HCT116 (cell line): Measurements from ENCODE around the gene CEP152. TPM values are rescaled to one million over a fixed set of nuclear protein-coding genes. Genes with fewer than 3 reads are reported as not detected.

Source experiments
- ATAC-seq: fragments of 200-7000 bp; cut with Tn5 transposase; 2 replicates; pipeline ENCODE4 v1.9.1; 2020; ENCODE audit warnings: mild to moderate bottlenecking, moderate library complexity
- BruUV-seq: library from RNA; stranded (reverse); fragments of 400-500 nt; replicated peaks from 2 replicates; lab custom pipeline; 2021; lab: Mats Ljungman, UMichigan
- CTCF ChIA-PET: fragments of 300-600 bp; sonication (Branson Sonifier 250); formaldehyde crosslinking; loops from one replicate; lab custom pipeline; 2021; ENCODE audit warnings: antibody characterized with exemption; lab: Charles Lee
- POLR2A ChIA-PET: fragments of 300-600, 350-600 bp; sonication (Branson Sonifier 250); formaldehyde crosslinking; loops from one replicate; lab custom pipeline; 2021; ENCODE audit warnings: antibody characterized with exemption; lab: Charles Lee
- RAD21 ChIA-PET, 2 experiments: fragments of 300-600 bp; sonication (Branson Sonifier 250); formaldehyde crosslinking; loops; one replicate each; lab custom pipeline; 2023; ENCODE audit warnings: low total read pairs in 2 of 2; ENCODE audit not compliant: uncharacterized antibody in 2 of 2, unreplicated experiment in 2 of 2, low non-redundant PET in 1 of 2; lab: Charles Lee
- DNase-seq: peaks from one replicate; pipeline ENCODE4 v3.0.0-alpha.2; 2010; ENCODE audit warnings: low read depth, low spot score
- H2AFZ ChIP-seq: fragments of 200-600 bp; shearing (Covaris generic), sonication (generic); 2 replicates; pipeline ENCODE4 v1.6.1; 2017; ENCODE audit warnings: low read depth, mixed run types, mixed read lengths, antibody characterized with exemption, low read length; ENCODE audit not compliant: poor library complexity, severe bottlenecking
- H3K27ac ChIP-seq: 2 replicates; pipeline ENCODE4 v1.5.1; 2012; ENCODE audit warnings: low read depth, low read length
- H3K27me3 ChIP-seq: fragments of 200-600 bp; sonication (generic); 2 replicates; pipeline ENCODE4 v1.6.1; 2016; ENCODE audit warnings: mixed run types, low read length, mixed read lengths; ENCODE audit not compliant: insufficient read depth
- H3K36me3 ChIP-seq, 2 experiments: fragments of 200-500 bp in 1 of 2; fragments of 200-600 bp in 1 of 2; sonication (Bioruptor generic) in 1 of 2; sonication (generic) in 1 of 2; 2 replicates each; pipeline versions ENCODE4 v1.5.1 to v1.6.1; 2014 to 2016; ENCODE audit warnings: low read length in 2 of 2, inconsistent platforms in 1 of 2, mixed read lengths in 1 of 2, mixed run types in 1 of 2; ENCODE audit not compliant: insufficient read depth in 2 of 2, control insufficient read depth in 1 of 2
- H3K4me1 ChIP-seq, 2 experiments: fragments of 200-600 bp in 1 of 2; sonication (generic) in 1 of 2; 2 replicates each; pipeline versions ENCODE4 v1.5.1 to v1.6.1; 2012 to 2017; ENCODE audit warnings: low read length in 2 of 2, inconsistent platforms in 1 of 2, mild to moderate bottlenecking in 1 of 2, mixed read lengths in 1 of 2, mixed run types in 1 of 2, moderate library complexity in 1 of 2; ENCODE audit not compliant: insufficient read depth in 2 of 2, control insufficient read depth in 1 of 2
- H3K4me2 ChIP-seq: fragments of 200-600 bp; sonication (generic); 2 replicates; pipeline ENCODE4 v1.6.1; 2017; ENCODE audit warnings: mixed run types, low read length, mixed read lengths
- H3K4me3 ChIP-seq, 2 experiments: fragments of 200-600 bp in 1 of 2; sonication (generic) in 1 of 2; replicated peaks in 1 of 2; 2 replicates each; pipeline ENCODE4 v1.5.1; 2011 to 2016; ENCODE audit warnings: low read length in 2 of 2, control low read depth in 1 of 2, low read depth in 1 of 2, mild to moderate bottlenecking in 1 of 2, mixed read lengths in 1 of 2, mixed run types in 1 of 2
- H3K79me2 ChIP-seq: fragments of 200-600 bp; sonication (generic); 2 replicates; pipeline ENCODE4 v1.6.1; 2017; ENCODE audit warnings: mild to moderate bottlenecking, mixed run types, low read length, moderate library complexity, mixed read lengths; ENCODE audit not compliant: insufficient read depth
- H3K9ac ChIP-seq: fragments of 200-600 bp; sonication (generic); 2 replicates; pipeline ENCODE4 v1.6.1; 2016; ENCODE audit warnings: low read length, mixed read lengths
- H3K9me2 ChIP-seq: fragments of 200-600 bp; sonication (generic), shearing (Covaris generic); 2 replicates; pipeline ENCODE4 v1.6.1; 2017; ENCODE audit warnings: mixed run types, mild to moderate bottlenecking, moderate library complexity; ENCODE audit not compliant: insufficient read depth
- H3K9me3 ChIP-seq, 2 experiments: fragments of 200-500 bp in 1 of 2; fragments of 200-600 bp in 1 of 2; sonication (Bioruptor generic) in 1 of 2; sonication (generic) in 1 of 2; 2 replicates each; pipeline ENCODE4 v1.6.1; 2014 to 2017; ENCODE audit warnings: low read length in 2 of 2, mixed read lengths in 2 of 2, inconsistent platforms in 1 of 2, low read depth in 1 of 2, mild to moderate bottlenecking in 1 of 2, mixed run types in 1 of 2, moderate library complexity in 1 of 2; ENCODE audit not compliant: control insufficient read depth in 1 of 2, insufficient read depth in 1 of 2
- H4K20me1 ChIP-seq: fragments of 200-600 bp; sonication (generic), shearing (Covaris generic); 2 replicates; pipeline ENCODE4 v1.6.1; 2017; ENCODE audit warnings: mixed run types, mild to moderate bottlenecking, moderate library complexity; ENCODE audit not compliant: insufficient read depth
- CBX3 ChIP-seq: IDR thresholded peaks from 2 replicates; pipeline ENCODE4 v1.6.1; 2012; ENCODE audit warnings: low read depth
- EGR1 ChIP-seq: IDR thresholded peaks from 2 replicates; pipeline ENCODE4 v1.6.1; 2012; ENCODE audit warnings: low read depth
- ELF1 ChIP-seq: IDR thresholded peaks from 2 replicates; pipeline ENCODE4 v1.6.1; 2012; ENCODE audit warnings: low read depth, borderline replicate concordance
- EZH2 ChIP-seq: fragments of 200-600 bp; sonication (generic); IDR thresholded peaks from 2 replicates; pipeline ENCODE4 v1.6.1; 2017; ENCODE audit warnings: antibody characterized with exemption, mixed run types
- JUND ChIP-seq: IDR thresholded peaks from 2 replicates; pipeline ENCODE4 v1.6.1; 2012
- POLR2A ChIP-seq: IDR thresholded peaks from 2 replicates; pipeline ENCODE4 v1.7.0; 2011; ENCODE audit warnings: borderline replicate concordance; ENCODE audit not compliant: insufficient read depth, insufficient read length; ENCODE audit errors: extremely low read depth
- SIN3A ChIP-seq: IDR thresholded peaks from 2 replicates; pipeline ENCODE4 v1.6.1; 2012; ENCODE audit warnings: low read depth
- SP1 ChIP-seq: IDR thresholded peaks from 2 replicates; pipeline ENCODE4 v1.6.1; 2012; ENCODE audit warnings: low read depth
- SRF ChIP-seq: IDR thresholded peaks from 2 replicates; pipeline ENCODE4 v1.6.1; 2012; ENCODE audit warnings: low read depth
- TCF7L2 ChIP-seq: IDR thresholded peaks from 2 replicates; pipeline ENCODE4 v1.7.0; 2011; ENCODE audit warnings: borderline replicate concordance, inconsistent platforms; ENCODE audit not compliant: insufficient read depth, insufficient read length; ENCODE audit errors: extremely low read depth
- ZNF274 ChIP-seq: fragments of 200-500 bp; sonication (Bioruptor generic); IDR thresholded peaks from 2 replicates; pipeline ENCODE4 v1.6.1; 2014; ENCODE audit warnings: mild to moderate bottlenecking, low read depth, low read length, inconsistent platforms
- intact Hi-C: fragments of 100-400 bp; cut with micrococcal nuclease; formaldehyde crosslinking; loops from 2 replicates; pipeline ENCODE4 v1.10.0; 2022
- total RNA-seq: library from RNA; stranded (reverse); gene quantifications from one replicate; pipeline ENCODE4 v1.2.1, GENCODE V29; 2021; ENCODE audit not compliant: unreplicated experiment
- TF ChIP-seq, protein P1 (sequence below): IDR thresholded peaks from 2 replicates; pipeline ENCODE4 v1.6.1; 2012
- TF ChIP-seq, protein P2 (sequence below): IDR thresholded peaks from 2 replicates; pipeline ENCODE4 v1.6.1; 2011; ENCODE audit warnings: mild to moderate bottlenecking, low read length, moderate library complexity; ENCODE audit not compliant: insufficient replicate concordance; ENCODE audit errors: extremely low read depth
- TF ChIP-seq, protein P3 (sequence below): IDR thresholded peaks from 2 replicates; pipeline ENCODE4 v1.6.1; 2012; ENCODE audit warnings: low read depth

CEP152 gene
- total RNA-seq, 1 experiment from 2014 or later: 19.7 TPM

DNA sequence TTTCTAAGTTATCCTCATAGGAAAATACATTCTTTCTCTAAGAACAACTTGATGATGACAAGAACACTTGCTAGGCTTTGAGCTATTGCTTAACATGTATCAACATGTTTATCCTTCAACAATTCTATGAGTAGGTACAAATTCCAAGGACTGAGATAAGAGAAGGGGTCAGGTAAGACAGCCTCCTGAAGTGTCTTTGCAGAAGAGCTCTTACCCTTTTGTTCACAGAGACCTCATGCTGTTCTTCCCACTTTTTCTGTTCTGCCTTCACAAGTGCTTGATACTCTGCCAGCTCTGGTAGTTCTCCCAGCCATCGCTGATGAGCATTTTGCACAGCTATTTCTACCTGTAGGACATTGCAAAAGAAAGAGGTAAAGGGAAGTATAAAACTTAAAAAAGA is 50.9 kb downstream of the CEP152 start:
- H3K36me3 ChIP-seq: peaks cover 5 to 18% of the 10 kb centered on the region in 2 experiments; a peak in 2 of 4 replicates
- no peaks in the 10 kb centered on the region for H3K9me2 ChIP-seq
- ATAC-seq (no peak), DNase-seq (no peak)
- no peaks in the 10 kb centered on the region for H3K9me3 ChIP-seq
- no peak overlapping the region for H2AFZ ChIP-seq
- H3K9ac ChIP-seq: no peak overlapping the region
- no peaks in the 10 kb centered on the region for H3K27me3 ChIP-seq
- RAD21 ChIA-PET: no interaction called here
- no peak overlapping the region for H3K4me2 ChIP-seq
- POLR2A ChIA-PET: no interaction called here
- no peaks in the 10 kb centered on the region for H4K20me1 ChIP-seq
- TF ChIP-seq SIN3A (no peak), SP1 (no peak), EGR1 (no peak), ZNF274 (no peak), SRF (no peak), TCF7L2 (no peak), ELF1 (no peak), CBX3 (no peak), EZH2 (no peak), JUND (no peak), POLR2A (no peak)
- TF ChIP-seq, protein P1, sequence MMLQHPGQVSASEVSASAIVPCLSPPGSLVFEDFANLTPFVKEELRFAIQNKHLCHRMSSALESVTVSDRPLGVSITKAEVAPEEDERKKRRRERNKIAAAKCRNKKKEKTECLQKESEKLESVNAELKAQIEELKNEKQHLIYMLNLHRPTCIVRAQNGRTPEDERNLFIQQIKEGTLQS: no peak
- TF ChIP-seq, protein P2, sequence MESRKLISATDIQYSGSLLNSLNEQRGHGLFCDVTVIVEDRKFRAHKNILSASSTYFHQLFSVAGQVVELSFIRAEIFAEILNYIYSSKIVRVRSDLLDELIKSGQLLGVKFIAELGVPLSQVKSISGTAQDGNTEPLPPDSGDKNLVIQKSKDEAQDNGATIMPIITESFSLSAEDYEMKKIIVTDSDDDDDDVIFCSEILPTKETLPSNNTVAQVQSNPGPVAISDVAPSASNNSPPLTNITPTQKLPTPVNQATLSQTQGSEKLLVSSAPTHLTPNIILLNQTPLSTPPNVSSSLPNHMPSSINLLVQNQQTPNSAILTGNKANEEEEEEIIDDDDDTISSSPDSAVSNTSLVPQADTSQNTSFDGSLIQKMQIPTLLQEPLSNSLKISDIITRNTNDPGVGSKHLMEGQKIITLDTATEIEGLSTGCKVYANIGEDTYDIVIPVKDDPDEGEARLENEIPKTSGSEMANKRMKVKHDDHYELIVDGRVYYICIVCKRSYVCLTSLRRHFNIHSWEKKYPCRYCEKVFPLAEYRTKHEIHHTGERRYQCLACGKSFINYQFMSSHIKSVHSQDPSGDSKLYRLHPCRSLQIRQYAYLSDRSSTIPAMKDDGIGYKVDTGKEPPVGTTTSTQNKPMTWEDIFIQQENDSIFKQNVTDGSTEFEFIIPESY: no peak
- TF ChIP-seq, protein P3, sequence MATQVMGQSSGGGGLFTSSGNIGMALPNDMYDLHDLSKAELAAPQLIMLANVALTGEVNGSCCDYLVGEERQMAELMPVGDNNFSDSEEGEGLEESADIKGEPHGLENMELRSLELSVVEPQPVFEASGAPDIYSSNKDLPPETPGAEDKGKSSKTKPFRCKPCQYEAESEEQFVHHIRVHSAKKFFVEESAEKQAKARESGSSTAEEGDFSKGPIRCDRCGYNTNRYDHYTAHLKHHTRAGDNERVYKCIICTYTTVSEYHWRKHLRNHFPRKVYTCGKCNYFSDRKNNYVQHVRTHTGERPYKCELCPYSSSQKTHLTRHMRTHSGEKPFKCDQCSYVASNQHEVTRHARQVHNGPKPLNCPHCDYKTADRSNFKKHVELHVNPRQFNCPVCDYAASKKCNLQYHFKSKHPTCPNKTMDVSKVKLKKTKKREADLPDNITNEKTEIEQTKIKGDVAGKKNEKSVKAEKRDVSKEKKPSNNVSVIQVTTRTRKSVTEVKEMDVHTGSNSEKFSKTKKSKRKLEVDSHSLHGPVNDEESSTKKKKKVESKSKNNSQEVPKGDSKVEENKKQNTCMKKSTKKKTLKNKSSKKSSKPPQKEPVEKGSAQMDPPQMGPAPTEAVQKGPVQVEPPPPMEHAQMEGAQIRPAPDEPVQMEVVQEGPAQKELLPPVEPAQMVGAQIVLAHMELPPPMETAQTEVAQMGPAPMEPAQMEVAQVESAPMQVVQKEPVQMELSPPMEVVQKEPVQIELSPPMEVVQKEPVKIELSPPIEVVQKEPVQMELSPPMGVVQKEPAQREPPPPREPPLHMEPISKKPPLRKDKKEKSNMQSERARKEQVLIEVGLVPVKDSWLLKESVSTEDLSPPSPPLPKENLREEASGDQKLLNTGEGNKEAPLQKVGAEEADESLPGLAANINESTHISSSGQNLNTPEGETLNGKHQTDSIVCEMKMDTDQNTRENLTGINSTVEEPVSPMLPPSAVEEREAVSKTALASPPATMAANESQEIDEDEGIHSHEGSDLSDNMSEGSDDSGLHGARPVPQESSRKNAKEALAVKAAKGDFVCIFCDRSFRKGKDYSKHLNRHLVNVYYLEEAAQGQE: no peak
- CTCF ChIA-PET: no interaction called here
- H3K79me2 ChIP-seq: no peaks in the 10 kb centered on the region
- no peaks in the 10 kb centered on the region for H3K4me1 ChIP-seq
- BruUV-seq: no TSS peak
- intact Hi-C loops: no loop called here
- no peak overlapping the region for H3K4me3 ChIP-seq
- H3K27ac ChIP-seq: no peak overlapping the region
